Ectodermal cell (in vitro differentiated cells): ENCODE results near the gene CYSRT1.

Experiments used
- H3K27ac ChIP-seq: 2 replicates; pipeline ENCODE4 v1.7.0; 2013; ENCODE audit warnings: mild to moderate bottlenecking, low read depth, low read length; ENCODE audit not compliant: insufficient read depth, poor library complexity, severe bottlenecking
- H3K27me3 ChIP-seq: 2 replicates; pipeline ENCODE4 v1.7.0; 2013; ENCODE audit warnings: mild to moderate bottlenecking, low read length; ENCODE audit not compliant: insufficient read depth, control insufficient read depth, poor library complexity, severe bottlenecking
- H3K36me3 ChIP-seq: one replicate; pipeline ENCODE4 v1.7.0; 2013; ENCODE audit warnings: low read length; ENCODE audit not compliant: control insufficient read depth, insufficient read depth
- H3K4me1 ChIP-seq: one replicate; pipeline ENCODE4 v1.7.0; 2013; ENCODE audit warnings: low read length; ENCODE audit not compliant: control insufficient read depth, insufficient read depth
- H3K4me3 ChIP-seq: 2 replicates; pipeline ENCODE4 v1.7.0; 2013; ENCODE audit warnings: low read depth, low read length, control low read depth; ENCODE audit not compliant: insufficient read depth
- H3K9me3 ChIP-seq: 2 replicates; pipeline ENCODE4 v1.7.0; 2013; ENCODE audit warnings: mild to moderate bottlenecking, low read length, moderate library complexity; ENCODE audit not compliant: control insufficient read depth
- WGBS, 2 experiments: methylation state at CpG; one replicate each; pipeline ENCODE4 v1.1.7; 2013; ENCODE audit warnings: missing lambda C conversion rate in 2 of 2; 5-methylcytosine and 5-hydroxymethylcytosine counted together

CYSRT1 gene

DNA sequence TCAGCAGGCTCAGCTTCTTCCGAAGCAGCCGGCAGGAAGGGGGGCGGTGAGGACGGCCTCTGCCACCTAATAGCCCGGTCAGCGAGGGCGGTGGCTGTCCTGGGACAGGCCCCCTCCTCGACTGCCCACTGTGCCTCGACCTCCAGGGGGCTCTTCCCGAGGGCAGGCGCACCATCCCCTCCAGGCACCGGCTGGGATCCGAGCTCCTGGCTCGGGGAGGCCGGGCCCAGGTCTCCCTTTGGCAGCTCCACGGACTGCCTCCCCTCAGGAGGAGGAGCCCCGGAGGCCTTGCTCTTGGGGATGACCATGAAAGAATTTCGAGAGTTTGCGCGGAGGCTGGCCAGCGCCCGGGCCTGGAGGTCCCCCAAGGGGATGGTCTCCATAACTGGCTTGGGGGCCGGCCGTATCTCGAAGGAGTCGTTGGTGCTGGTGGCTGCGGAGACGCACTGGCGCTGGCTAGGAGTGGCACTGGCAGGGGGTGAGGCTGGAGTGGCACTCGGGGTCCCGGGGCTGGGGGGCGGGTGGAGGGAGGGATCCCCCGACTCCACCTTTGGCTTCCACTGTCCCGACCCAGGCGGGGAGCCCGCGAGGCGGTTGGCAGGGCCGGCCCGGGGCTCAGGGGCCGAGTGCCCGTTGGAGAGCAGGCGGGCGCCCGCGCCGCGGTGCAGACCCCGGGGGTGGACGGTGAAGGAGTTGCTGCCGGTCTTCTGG is 25.4 kb upstream of the CYSRT1 start:
- H3K4me3 ChIP-seq, result peak overlapping the region; percentile 30

DNA sequence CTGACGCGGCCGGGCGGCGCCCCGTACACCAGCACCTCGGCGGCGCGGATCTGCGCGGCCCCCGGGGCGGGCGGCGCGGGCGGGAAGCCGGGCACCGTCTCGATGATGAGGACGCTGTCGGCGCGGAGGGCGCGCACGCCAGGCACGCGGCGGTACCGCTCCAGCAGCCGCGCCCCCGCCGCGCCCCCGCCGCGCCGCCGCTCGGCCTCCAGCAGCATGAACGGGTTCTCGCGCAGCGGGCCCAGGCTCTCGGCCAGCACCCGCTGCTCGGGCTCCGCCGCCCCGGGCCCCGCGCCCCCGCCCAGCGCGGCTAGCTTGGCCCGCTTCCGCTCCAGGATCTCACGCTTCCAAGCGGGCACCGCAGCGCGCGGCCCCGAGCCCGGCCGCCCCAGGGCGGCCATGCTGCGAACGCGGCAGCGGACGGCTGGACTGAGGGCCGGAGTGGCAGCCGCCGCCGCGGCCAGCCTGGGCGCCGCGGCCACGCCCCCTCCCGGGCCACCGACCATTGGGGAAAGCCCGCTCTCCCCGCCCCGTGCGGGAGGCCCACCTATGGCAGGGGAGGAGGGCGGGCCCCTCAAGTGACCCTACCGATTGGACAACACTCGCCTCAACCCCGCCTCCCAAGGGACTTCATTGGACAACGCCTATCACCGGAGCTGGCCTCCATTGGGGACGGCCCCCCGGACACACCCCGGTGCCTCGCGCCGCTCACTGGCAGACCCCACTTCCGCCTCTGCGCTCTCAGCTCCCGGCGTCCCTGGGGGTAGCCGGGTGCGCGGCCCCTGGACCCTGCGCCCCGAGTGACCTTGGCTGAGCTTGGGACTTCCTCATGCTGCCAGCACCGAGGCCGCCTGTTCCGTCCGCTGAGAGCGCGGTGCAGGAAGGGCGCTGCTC is 24.4 kb upstream of the CYSRT1 start, which contains the start of gene TPRN:
TPRN (minus strand) TSS at position 431 of the 894 bp plus-strand sequence; CDS start at position 401, 30 bp downstream.
- no peaks in the 10 kb centered on the region for H3K9me3 ChIP-seq
- H3K36me3 ChIP-seq, result no peaks in the 10 kb centered on the region
- H3K4me3 ChIP-seq, result peak within 1 kb of the TSS; percentile 67
- H3K27me3 ChIP-seq, result peaks cover 12% of the 10 kb centered on the region
- peaks cover 25% of the 10 kb centered on the region for H3K4me1 ChIP-seq
- H3K27ac ChIP-seq, result no peak within 1 kb of the TSS
- 0% methylated on average over 118 of the region's 118 CpGs for WGBS, 2 experiments

More for the DNA sequence above, 25.4 kb upstream of the CYSRT1 start:
- peaks cover 27% of the 10 kb centered on the region for H3K4me1 ChIP-seq
- H3K27ac ChIP-seq, result no peak overlapping the region
- WGBS, 2 experiments, result 20 to 23% methylated on average over 51 of the region's 51 CpGs
- no peaks in the 10 kb centered on the region for H3K9me3 ChIP-seq
- H3K36me3 ChIP-seq, result no peaks in the 10 kb centered on the region
- H3K27me3 ChIP-seq, result peaks cover 12% of the 10 kb centered on the region

DNA sequence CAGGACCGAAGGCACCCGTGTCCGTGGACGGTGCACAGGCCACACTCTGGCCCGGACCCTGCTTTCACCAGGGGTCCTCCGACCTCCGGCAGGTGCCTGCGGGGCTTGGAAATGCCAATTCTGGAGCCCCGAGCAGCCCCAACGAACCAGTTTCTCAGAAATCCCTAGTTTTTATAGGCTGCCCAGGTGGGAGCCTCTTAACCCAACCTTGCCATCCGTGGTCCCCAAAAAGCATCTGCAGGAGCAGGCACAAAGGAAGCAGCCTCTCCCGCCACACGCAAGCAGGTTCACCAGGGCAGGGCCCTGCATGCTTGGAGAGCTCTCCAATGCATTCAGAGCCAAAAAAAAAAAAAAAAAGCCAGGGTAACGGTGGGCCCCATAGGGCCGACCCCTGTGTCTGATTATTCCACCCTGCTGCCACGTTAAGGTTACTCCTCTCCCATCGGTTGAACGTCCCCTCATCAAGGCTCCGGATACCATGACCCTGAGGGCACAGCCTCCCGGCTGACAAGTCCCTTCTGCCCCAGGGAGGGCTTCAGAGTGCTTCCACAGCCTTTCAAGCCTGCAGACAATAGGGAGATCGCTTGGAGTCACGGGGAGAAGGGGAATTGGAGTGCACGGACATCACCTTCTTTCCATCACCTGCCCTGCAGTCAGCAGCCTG is 23.6 kb upstream of the CYSRT1 start:
- Histone ChIP-seq H3K4me3 (peak overlapping the region; percentile 67), H3K9me3 (no peaks in the 10 kb centered on the region), H3K27me3 (peaks cover 12% of the 10 kb centered on the region), H3K4me1 (peaks cover 27% of the 10 kb centered on the region), H3K27ac (no peak overlapping the region), H3K36me3 (no peaks in the 10 kb centered on the region)
- 24 to 25% methylated on average over 23 of the region's 23 CpGs for WGBS, 2 experiments

DNA sequence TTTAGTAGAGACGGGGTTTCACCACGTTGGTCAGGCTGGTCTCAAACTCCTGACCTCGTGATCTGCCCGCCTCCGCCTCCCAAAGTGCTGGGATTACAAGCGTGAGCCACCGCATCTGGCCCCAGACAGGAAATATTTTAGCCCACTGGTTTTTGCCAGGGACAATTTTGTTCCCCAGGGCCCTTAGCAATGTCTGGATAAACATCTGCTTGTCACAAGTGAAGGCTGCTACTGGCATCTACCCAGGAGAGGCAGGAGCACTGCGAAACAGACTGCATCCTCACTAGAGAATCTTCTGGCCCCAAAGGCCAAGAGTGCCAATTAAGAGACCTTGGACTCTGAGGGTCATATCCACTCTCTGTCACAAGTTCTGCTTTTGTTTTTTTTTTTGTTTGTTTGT is 22.0 kb upstream of the CYSRT1 start:
- Histone ChIP-seq H3K4me1 (peaks cover 32% of the 10 kb centered on the region), H3K36me3 (no peaks in the 10 kb centered on the region), H3K27me3 (peaks cover 12% of the 10 kb centered on the region), H3K4me3 (no peak overlapping the region), H3K27ac (no peak overlapping the region), H3K9me3 (no peaks in the 10 kb centered on the region)
- WGBS, 2 experiments, result 94% methylated on average over 8 of the region's 8 CpGs

DNA sequence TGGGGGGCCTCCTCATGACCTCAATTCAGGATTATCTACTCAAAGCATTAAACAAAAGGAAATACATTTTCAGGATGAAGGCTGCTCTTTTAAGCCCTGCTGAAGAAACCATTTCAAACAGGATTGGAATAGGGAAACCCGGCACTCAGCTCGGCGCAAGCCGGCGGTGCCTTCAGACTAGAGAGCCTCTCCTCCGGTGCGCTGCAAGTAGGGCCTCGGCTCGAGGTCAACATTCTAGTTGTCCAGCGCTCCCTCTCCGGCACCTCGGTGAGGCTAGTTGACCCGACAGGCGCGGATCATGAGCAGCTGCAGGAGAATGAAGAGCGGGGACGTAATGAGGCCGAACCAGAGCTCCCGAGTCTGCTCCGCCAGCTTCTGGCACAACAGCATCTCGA is 20.2 kb upstream of the CYSRT1 start:
- Histone ChIP-seq H3K27ac (no peak overlapping the region), H3K9me3 (no peaks in the 10 kb centered on the region), H3K36me3 (no peaks in the 10 kb centered on the region), H3K27me3 (peaks cover 2% of the 10 kb centered on the region), H3K4me3 (peak overlapping the region; percentile 76), H3K4me1 (peaks cover 22% of the 10 kb centered on the region)
- 32 to 34% methylated on average over 21 of the region's 21 CpGs for WGBS, 2 experiments

DNA sequence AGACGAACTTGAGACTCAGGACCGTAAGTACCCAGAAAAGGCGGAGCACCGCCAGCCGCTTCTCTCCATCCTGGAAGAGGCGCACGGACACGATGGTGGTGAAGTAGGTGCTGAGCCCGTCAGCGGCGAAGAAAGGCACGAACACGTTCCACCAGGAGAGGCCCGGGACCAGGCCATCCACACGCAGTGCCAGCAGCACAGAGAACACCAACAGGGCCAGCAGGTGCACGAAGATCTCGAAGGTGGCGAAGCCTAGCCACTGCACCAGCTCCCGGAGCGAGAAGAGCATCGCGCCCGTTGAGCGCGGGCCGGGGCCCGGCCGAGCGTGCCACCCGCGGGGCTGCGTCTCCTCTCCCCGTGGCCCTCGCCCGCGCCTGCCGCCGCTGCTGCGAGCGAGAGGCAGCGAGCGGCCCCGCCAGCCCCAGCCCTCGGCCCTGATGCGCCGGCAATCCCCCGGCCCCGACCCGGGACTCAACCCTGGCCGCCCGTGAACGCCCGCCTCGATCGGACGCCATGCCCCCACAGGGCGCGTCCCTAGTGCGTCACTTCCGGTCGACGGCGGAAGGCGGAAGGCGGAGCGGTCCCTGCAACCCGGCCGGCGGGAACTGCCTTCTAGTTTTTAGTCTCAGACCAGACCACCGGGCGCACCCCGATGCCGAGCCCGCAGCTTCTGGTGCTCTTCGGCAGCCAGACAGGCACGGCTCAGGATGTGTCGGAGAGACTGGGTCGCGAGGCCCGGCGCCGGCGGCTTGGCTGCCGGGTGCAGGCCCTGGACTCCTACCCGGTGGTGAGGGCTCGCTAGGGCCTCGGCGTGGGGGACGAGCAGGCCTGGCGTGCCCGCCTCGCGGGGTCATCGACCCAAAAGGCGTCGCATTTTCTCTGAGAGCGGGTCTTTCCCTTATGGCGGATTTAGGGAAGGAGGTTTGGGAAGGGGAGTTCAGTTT is 19.6 kb upstream of the CYSRT1 start, which contains the start of the genes NDOR1 and TMEM203:
NDOR1 (plus strand) TSS at position 575 of the 944 bp plus-strand sequence; CDS start at position 653, 78 bp downstream.
TMEM203 (minus strand) TSS at position 523 of the 944 bp plus-strand sequence; CDS start at position 289, 234 bp downstream.
- peak within 1 kb of the TSS; percentile 11 for H3K27ac ChIP-seq
- WGBS, 2 experiments, result 0 to 1% methylated on average over 98 of the region's 98 CpGs

DNA sequence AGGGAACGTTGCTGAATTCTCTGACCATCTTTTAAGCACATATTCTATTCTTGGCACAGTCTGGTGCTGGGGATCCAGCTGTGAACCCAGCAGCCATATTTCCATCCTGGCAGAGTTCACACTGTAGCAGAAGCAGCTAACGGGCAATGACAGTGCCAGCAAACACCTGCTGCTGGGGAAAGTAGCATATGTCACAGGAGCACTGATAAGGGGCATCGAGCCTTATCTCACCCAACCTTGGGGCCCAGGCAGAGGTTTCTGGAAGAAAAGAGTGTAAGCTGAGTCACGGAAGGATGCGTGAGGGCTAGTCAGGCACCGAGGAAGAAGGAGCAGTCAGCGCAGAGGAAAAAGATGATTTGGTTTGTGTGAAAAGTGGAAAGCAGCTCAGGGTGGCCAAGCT is 18.4 kb upstream of the CYSRT1 start:
- H3K27me3 ChIP-seq, result no peaks in the 10 kb centered on the region
- no peaks in the 10 kb centered on the region for H3K9me3 ChIP-seq
- no peaks in the 10 kb centered on the region for H3K36me3 ChIP-seq
- 92 to 93% methylated on average over 7 of the region's 7 CpGs for WGBS, 2 experiments
- H3K27ac ChIP-seq, result no peak overlapping the region
- peaks cover 17% of the 10 kb centered on the region for H3K4me1 ChIP-seq
- H3K4me3 ChIP-seq, result peak overlapping the region; percentile 76

More for the DNA sequence above, 19.6 kb upstream of the CYSRT1 start, which contains the start of the genes NDOR1 and TMEM203:
- peaks cover 22% of the 10 kb centered on the region for H3K4me1 ChIP-seq
- peak within 1 kb of the TSS; percentile 76 for H3K4me3 ChIP-seq
- H3K36me3 ChIP-seq, result no peaks in the 10 kb centered on the region
- no peaks in the 10 kb centered on the region for H3K27me3 ChIP-seq
- no peaks in the 10 kb centered on the region for H3K9me3 ChIP-seq

DNA sequence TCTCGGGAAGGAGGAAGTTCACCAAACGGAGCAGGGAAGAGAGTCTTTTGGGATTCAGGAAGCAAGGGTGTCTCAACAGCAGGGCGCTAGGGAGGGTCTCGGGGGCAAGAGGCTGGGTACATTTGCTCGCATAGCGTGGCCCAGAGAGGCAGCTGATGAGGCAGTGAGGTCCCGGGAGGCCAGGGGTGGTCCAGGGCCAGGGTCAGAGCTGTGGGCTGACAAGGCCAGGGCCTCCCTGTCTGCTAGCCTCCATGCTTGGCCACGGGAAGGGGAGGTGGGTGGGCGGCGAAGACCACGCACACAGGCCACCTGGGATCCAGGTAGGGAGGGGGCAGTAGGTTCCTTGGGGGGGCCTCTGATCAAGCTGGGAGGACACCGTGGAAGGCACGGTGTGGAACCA is 13.4 kb upstream of the CYSRT1 start:
- peaks cover 10% of the 10 kb centered on the region for H3K36me3 ChIP-seq
- 91 to 92% methylated on average over 13 of the region's 13 CpGs for WGBS, 2 experiments

DNA sequence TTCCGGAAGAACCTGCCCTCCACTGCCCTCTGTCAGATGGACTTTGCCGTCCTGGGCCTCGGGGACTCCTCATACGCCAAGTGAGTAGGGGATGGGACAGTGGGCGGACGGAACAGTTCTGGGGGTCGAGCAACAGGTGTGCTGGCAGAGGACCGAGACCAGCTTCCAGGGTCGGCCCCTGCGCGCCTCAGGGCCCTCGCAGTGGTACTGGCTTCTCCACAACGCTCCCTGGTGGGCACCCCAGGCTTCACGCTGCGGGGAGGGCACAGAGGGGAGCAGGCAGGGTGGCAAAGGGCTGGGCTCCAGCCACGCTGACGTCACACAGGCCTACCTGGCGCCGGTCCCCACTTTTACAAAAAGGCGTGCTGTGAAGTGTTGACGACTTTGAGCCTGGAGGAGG is 12.5 kb upstream of the CYSRT1 start:
- Histone ChIP-seq H3K4me1 (no peaks in the 10 kb centered on the region), H3K9me3 (no peaks in the 10 kb centered on the region), H3K36me3 (peaks cover 10% of the 10 kb centered on the region), H3K27ac (no peak overlapping the region), H3K27me3 (no peaks in the 10 kb centered on the region), H3K4me3 (no peak overlapping the region)
- WGBS, 2 experiments, result 94% methylated on average over 21 of the region's 21 CpGs

More for the DNA sequence above, 13.4 kb upstream of the CYSRT1 start:
- Histone ChIP-seq H3K4me3 (no peak overlapping the region), H3K27me3 (no peaks in the 10 kb centered on the region), H3K4me1 (peaks cover 3% of the 10 kb centered on the region), H3K27ac (no peak overlapping the region), H3K9me3 (no peaks in the 10 kb centered on the region)
